CD14-positive monocyte (primary cell): ENCODE results near the gene TJAP1. TPM values are rescaled to one million over a fixed set of nuclear protein-coding genes. Genes with fewer than 3 reads are reported as not detected.
A peak's percentile ranks its signal among the peaks of the same experiment; 100 is the strongest.

Experiments used
- DNase-seq, 3 donors: peaks; one replicate each; pipeline ENCODE4 v3.0.0-alpha.2; 2011 to 2022
- H2AFZ ChIP-seq: 2 replicates; pipeline ENCODE4 v1.6.0; 2012; ENCODE audit warnings: mild to moderate bottlenecking, low read depth, low read length, inconsistent platforms; ENCODE audit not compliant: insufficient read depth, poor library complexity, severe bottlenecking
- H3K27ac ChIP-seq, 2 donors: 1 replicate in 1 of 2; 2 replicates in 1 of 2; pipeline ENCODE4 v1.5.1; 2012 to 2013; ENCODE audit warnings: low read length in 2 of 2, control low read depth in 1 of 2, inconsistent platforms in 1 of 2, low read depth in 1 of 2, mild to moderate bottlenecking in 1 of 2
- H3K27me3 ChIP-seq, 2 donors: one replicate each; pipeline versions ENCODE4 v1.6.0 to v1.6.1; 2011 to 2013; ENCODE audit warnings: low read length in 2 of 2; ENCODE audit not compliant: control insufficient read depth in 2 of 2, insufficient read depth in 2 of 2
- H3K36me3 ChIP-seq, 2 donors: replicated peaks in 1 of 2; 1 replicate in 1 of 2; 2 replicates in 1 of 2; pipeline versions ENCODE4 v1.5.1 to v1.6.1; 2012 to 2013; ENCODE audit warnings: low read length in 2 of 2, control low read depth in 1 of 2, inconsistent platforms in 1 of 2, mild to moderate bottlenecking in 1 of 2; ENCODE audit not compliant: insufficient read depth in 2 of 2, control insufficient read depth in 1 of 2
- H3K4me1 ChIP-seq, 2 donors: 1 replicate in 1 of 2; 2 replicates in 1 of 2; pipeline versions ENCODE4 v1.5.1 to v1.6.1; 2012 to 2013; ENCODE audit warnings: low read length in 2 of 2, control low read depth in 1 of 2, inconsistent platforms in 1 of 2, mild to moderate bottlenecking in 1 of 2, moderate library complexity in 1 of 2; ENCODE audit not compliant: insufficient read depth in 2 of 2, control insufficient read depth in 1 of 2
- H3K4me2 ChIP-seq: replicated peaks from 2 replicates; pipeline ENCODE3; 2012; ENCODE audit warnings: low read length, moderate library complexity, mild to moderate bottlenecking; ENCODE audit not compliant: poor library complexity, severe bottlenecking; ENCODE audit errors: extremely low read depth
- H3K4me3 ChIP-seq, 3 experiments: fragments of 200-600 bp in 1 of 3; sonication (generic) in 1 of 3; replicated peaks in 1 of 3; 1 replicate in 2 of 3; 2 replicates in 1 of 3; pipeline ENCODE4 v1.5.1; 2011 to 2013; ENCODE audit warnings: low read length in 3 of 3, mild to moderate bottlenecking in 3 of 3, control low read depth in 2 of 3, low read depth in 2 of 3, inconsistent platforms in 1 of 3, moderate library complexity in 1 of 3
- H3K79me2 ChIP-seq: 2 replicates; pipeline ENCODE4 v1.6.0; 2012; ENCODE audit warnings: mild to moderate bottlenecking, control low read depth, inconsistent platforms, low read length, moderate library complexity; ENCODE audit not compliant: insufficient read depth
- H3K9ac ChIP-seq: 2 replicates; pipeline ENCODE4 v1.6.0; 2017; ENCODE audit warnings: low read length, mild to moderate bottlenecking; ENCODE audit not compliant: insufficient read depth, poor library complexity, severe bottlenecking
- H3K9me3 ChIP-seq, 2 donors: replicated peaks in 1 of 2; 1 replicate in 1 of 2; 2 replicates in 1 of 2; pipeline versions ENCODE4 v1.5.1 to v1.6.1; 2012 to 2013; ENCODE audit warnings: low read length in 2 of 2, control low read depth in 1 of 2; ENCODE audit not compliant: control insufficient read depth in 1 of 2, insufficient read depth in 1 of 2
- H4K20me1 ChIP-seq: 2 replicates; pipeline ENCODE4 v1.6.0; 2012; ENCODE audit warnings: mild to moderate bottlenecking, low read length, control low read depth, moderate library complexity; ENCODE audit not compliant: insufficient read depth
- H3K27ac Mint-ChIP-seq, 7 donors: one replicate each; pipeline ENCODE4 v1.8.0; 2020; ENCODE audit warnings: mild to moderate bottlenecking in 7 of 7, mixed read lengths in 7 of 7, moderate library complexity in 6 of 7, inconsistent platforms in 2 of 7
- H3K27me3 Mint-ChIP-seq, 3 donors: one replicate each; pipeline ENCODE4 v1.8.0; 2021 to 2022; ENCODE audit warnings: low read depth in 3 of 3, mild to moderate bottlenecking in 3 of 3, mixed read lengths in 3 of 3, moderate library complexity in 3 of 3, inconsistent platforms in 1 of 3
- H3K36me3 Mint-ChIP-seq, 2 donors: one replicate each; pipeline ENCODE4 v1.8.0; 2020; ENCODE audit warnings: mixed read lengths in 2 of 2, inconsistent platforms in 1 of 2, mild to moderate bottlenecking in 1 of 2
- H3K4me1 Mint-ChIP-seq: one replicate; pipeline ENCODE4 v1.8.0; 2020; ENCODE audit warnings: mild to moderate bottlenecking, mixed read lengths
- H3K4me3 Mint-ChIP-seq, 2 donors: one replicate each; pipeline ENCODE4 v1.8.0; 2020; ENCODE audit warnings: mild to moderate bottlenecking in 2 of 2, mixed read lengths in 2 of 2, moderate library complexity in 1 of 2
- H3K9me3 Mint-ChIP-seq, 7 donors: one replicate each; pipeline ENCODE4 v1.8.0; 2020 to 2022; ENCODE audit warnings: mixed read lengths in 7 of 7, mild to moderate bottlenecking in 6 of 7, moderate library complexity in 6 of 7, inconsistent platforms in 2 of 7
- WGBS: methylation state at CpG from one replicate; pipeline ENCODE4 v1.1.5; 2013; ENCODE audit warnings: missing lambda C conversion rate; ENCODE audit not compliant: insufficient coverage; 5-methylcytosine and 5-hydroxymethylcytosine counted together
- intact Hi-C, 2 donors: fragments of 100-400 bp; cut with micrococcal nuclease; formaldehyde crosslinking; loops; one replicate each; pipeline versions ENCODE4 v1.15.0 to v1.15.1; 2023
- polyA plus RNA-seq, 3 donors: library from polyadenylated mRNA; depleted of rRNA in 1 of 3; unstranded in 2 of 3; stranded (reverse) in 1 of 3; fragments of 300-500 nt in 2 of 3; fragments of >200 nt in 1 of 3; fragmentation: Illumina TruSeq in 2 of 3; gene quantifications; 1 replicate in 2 of 3; 2 replicates in 1 of 3; pipeline ENCODE4 v1.2.3, GENCODE V29; 2012 to 2021
- TF ChIP-seq, protein P1 (sequence below): fragments of 200-600 bp; IDR thresholded peaks from one replicate; pipeline ENCODE4 v1.8.0; 2022; ENCODE audit warnings: antibody characterized with exemption, mild to moderate bottlenecking

TJAP1 gene
- polyA plus RNA-seq, 3 donors = 3.2 to 43.4 (median 3.2) TPM

DNA sequence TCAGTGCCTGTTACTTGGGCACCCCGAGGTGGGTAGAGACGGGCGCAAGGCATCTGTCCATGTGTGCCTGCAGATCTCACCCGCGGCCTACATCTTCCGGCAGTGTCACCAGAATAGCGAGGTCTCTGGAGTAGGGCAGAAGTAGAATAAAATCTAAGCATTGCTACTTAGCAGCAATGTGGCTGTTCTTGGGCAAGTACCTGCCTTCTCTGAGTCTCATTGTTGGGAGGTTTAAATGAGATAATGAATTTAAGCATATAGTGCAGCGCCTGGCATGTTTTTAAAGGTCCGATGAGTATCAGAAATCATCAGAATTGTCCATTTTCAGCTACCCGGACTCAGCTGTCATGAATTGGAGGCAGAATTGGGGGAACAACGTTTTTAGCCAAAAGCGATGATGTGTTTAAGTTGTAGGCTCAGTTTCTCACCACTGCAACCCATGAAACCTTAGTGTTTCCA lies 49.2 kb upstream of the TJAP1 start:
- peaks cover 23% of the 10 kb centered on the region for H3K79me2 ChIP-seq
- Mint-ChIP-seq H3K4me1 (peaks cover 18% of the 10 kb centered on the region), H3K4me3 (peak overlapping the region; percentile 92 to 95), H3K36me3 (peaks cover 16 to 28% of the 10 kb centered on the region in 2 donors), H3K27me3 (peaks cover 0 to 9% (median 0%) of the 10 kb centered on the region in 3 donors), H3K9me3 (peaks cover 0 to 4% (median 0%) of the 10 kb centered on the region in 7 donors), H3K27ac (peak overlapping the region; percentile 94 to 99 (median 98))
- peak overlapping the region; percentile 74 to 88 (median 86) for H3K4me3 ChIP-seq
- peak overlapping the region; percentile 93 for H2AFZ ChIP-seq
- H3K27me3 ChIP-seq = peaks cover 0 to 2% of the 10 kb centered on the region in 2 donors
- peaks cover 16 to 21% of the 10 kb centered on the region in 2 donors for H3K4me1 ChIP-seq
- peak overlapping the region; percentile 87 for H3K9ac ChIP-seq
- TF ChIP-seq, protein P1, sequence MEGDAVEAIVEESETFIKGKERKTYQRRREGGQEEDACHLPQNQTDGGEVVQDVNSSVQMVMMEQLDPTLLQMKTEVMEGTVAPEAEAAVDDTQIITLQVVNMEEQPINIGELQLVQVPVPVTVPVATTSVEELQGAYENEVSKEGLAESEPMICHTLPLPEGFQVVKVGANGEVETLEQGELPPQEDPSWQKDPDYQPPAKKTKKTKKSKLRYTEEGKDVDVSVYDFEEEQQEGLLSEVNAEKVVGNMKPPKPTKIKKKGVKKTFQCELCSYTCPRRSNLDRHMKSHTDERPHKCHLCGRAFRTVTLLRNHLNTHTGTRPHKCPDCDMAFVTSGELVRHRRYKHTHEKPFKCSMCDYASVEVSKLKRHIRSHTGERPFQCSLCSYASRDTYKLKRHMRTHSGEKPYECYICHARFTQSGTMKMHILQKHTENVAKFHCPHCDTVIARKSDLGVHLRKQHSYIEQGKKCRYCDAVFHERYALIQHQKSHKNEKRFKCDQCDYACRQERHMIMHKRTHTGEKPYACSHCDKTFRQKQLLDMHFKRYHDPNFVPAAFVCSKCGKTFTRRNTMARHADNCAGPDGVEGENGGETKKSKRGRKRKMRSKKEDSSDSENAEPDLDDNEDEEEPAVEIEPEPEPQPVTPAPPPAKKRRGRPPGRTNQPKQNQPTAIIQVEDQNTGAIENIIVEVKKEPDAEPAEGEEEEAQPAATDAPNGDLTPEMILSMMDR = no peak
- peaks cover 5% of the 10 kb centered on the region for H4K20me1 ChIP-seq
- DNase-seq = no peak
- peaks cover 17 to 25% of the 10 kb centered on the region in 2 donors for H3K36me3 ChIP-seq
- intact Hi-C loops = loop anchor here (5.0 kb wide), 1 partner anchor 61 kb away; the partner anchor contains the start of gene ZNF318 (in 2 of the 2)
- H3K27ac ChIP-seq = peak overlapping the region; percentile 76 to 93
- WGBS = 10% methylated on average over 9 of the region's 12 CpGs
- H3K4me2 ChIP-seq = peak overlapping the region; percentile 82
- no peaks in the 10 kb centered on the region for H3K9me3 ChIP-seq

DNA sequence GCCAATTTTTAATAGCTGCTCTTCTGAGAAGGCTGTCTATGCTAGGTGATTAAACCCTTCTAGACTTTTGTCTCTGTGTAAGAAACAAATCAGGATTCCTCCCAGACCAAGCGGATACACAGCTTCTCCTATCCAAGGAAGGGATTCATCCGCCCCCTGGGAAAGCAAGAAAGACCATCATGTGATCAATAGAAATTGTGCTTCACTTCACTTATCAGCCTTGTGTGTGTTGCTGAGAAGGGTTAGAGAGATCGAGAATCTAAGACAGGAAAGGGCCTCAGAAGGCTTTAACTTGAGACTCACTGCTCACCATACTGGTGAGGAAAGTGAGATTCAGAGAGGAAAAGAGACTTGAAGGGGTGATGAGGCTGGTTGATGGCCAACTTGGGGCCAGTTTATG lies 48.5 kb upstream of the TJAP1 start:
- peak overlapping the region; percentile 92 to 95 for H3K4me3 Mint-ChIP-seq
- WGBS = no CpG with 5 or more reads among the region's 3 CpGs

More for the DNA sequence above, 48.5 kb upstream of the TJAP1 start:
- H3K4me2 ChIP-seq = peak overlapping the region; percentile 82
- peaks cover 0 to 2% of the 10 kb centered on the region in 2 donors for H3K27me3 ChIP-seq
- Mint-ChIP-seq H3K36me3 (peaks cover 17 to 34% of the 10 kb centered on the region in 2 donors), H3K27me3 (peaks cover 0 to 5% (median 0%) of the 10 kb centered on the region in 3 donors), H3K9me3 (peaks cover 0 to 4% (median 0%) of the 10 kb centered on the region in 7 donors), H3K4me1 (peaks cover 18% of the 10 kb centered on the region), H3K27ac (peak overlapping the region in 5 of 7 donors; percentile 18 to 68 (median 53))
- peaks cover 21 to 33% of the 10 kb centered on the region in 2 donors for H3K36me3 ChIP-seq
- TF ChIP-seq, protein P1 = no peak
- peak overlapping the region; percentile 87 for H3K9ac ChIP-seq
- H4K20me1 ChIP-seq = peaks cover 12% of the 10 kb centered on the region
- intact Hi-C loops = loop anchor here (5.0 kb wide), 1 partner anchor 62 kb away; the partner anchor contains the start of gene ZNF318 (in 2 of the 2)
- peaks cover 23% of the 10 kb centered on the region for H3K79me2 ChIP-seq
- peak overlapping the region; percentile 93 for H2AFZ ChIP-seq
- peaks cover 16 to 21% of the 10 kb centered on the region in 2 donors for H3K4me1 ChIP-seq
- H3K27ac ChIP-seq = peak overlapping the region in 1 of 2 donors; percentile 93
- H3K4me3 ChIP-seq = peak overlapping the region in 1 of 3 experiments; percentile 88
- no peak for DNase-seq
- no peaks in the 10 kb centered on the region for H3K9me3 ChIP-seq
